Endothelial cell of umbilical vein (primary cell): ENCODE data around the gene KCTD11. TPM values are rescaled to one million over a fixed set of nuclear protein-coding genes. Genes with fewer than 3 reads are reported as not detected.
A peak's percentile ranks its signal among the peaks of the same experiment; 100 is the strongest.

ENCODE experiments used
- BruUV-seq: library from RNA; stranded (reverse); fragments of 400-500 nt; replicated peaks from 2 replicates; lab custom pipeline; 2021; lab: Mats Ljungman, UMichigan
- CTCF ChIA-PET: fragments of 300-600, 350-600 bp; sonication (Branson Sonifier 250); formaldehyde crosslinking; loops from one replicate; lab custom pipeline; 2021; ENCODE audit warnings: antibody characterized with exemption, inconsistent platforms; lab: Charles Lee
- POLR2A ChIA-PET: fragments of 300-600, 350-600 bp; sonication (Branson Sonifier 250); formaldehyde crosslinking; loops from one replicate; lab custom pipeline; 2021; ENCODE audit warnings: antibody characterized with exemption, inconsistent platforms; lab: Charles Lee
- DNase-seq: peaks from one replicate; pipeline ENCODE4 v3.0.0-alpha.2; 2011; ENCODE audit warnings: low read depth, low spot score
- FAIRE-seq: peaks from 2 replicates; lab custom pipeline; 2011; peaks lifted over from hg19 to GRCh38; lab: Jason Lieb, UNC
- H2AFZ ChIP-seq: 2 replicates; pipeline ENCODE4 v1.6.0; 2012; ENCODE audit warnings: low read depth, low read length, control low read depth, inconsistent platforms
- H3K27ac ChIP-seq: 2 replicates; pipeline ENCODE4 v1.5.1; 2011; ENCODE audit warnings: low read depth, mild to moderate bottlenecking, control low read depth, low read length, moderate library complexity; ENCODE audit not compliant: insufficient read depth
- H3K27me3 ChIP-seq, 2 experiments: 2 replicates each; pipeline versions ENCODE4 v1.6.0 to v1.6.1; 2011; ENCODE audit warnings: low read length in 2 of 2, mixed read lengths in 1 of 2; ENCODE audit not compliant: control insufficient read depth in 2 of 2, insufficient read depth in 2 of 2
- H3K36me3 ChIP-seq, 2 experiments: 2 replicates in 1 of 2; 3 replicates in 1 of 2; pipeline ENCODE4 v1.5.1; 2011; ENCODE audit warnings: low read length in 2 of 2, mild to moderate bottlenecking in 1 of 2, moderate library complexity in 1 of 2; ENCODE audit not compliant: control insufficient read depth in 2 of 2, insufficient read depth in 2 of 2; ENCODE audit errors: extremely low read depth in 1 of 2
- H3K4me1 ChIP-seq: 3 replicates; pipeline ENCODE4 v1.5.1; 2011; ENCODE audit warnings: mild to moderate bottlenecking, low read length; ENCODE audit not compliant: control insufficient read depth, insufficient read depth; ENCODE audit errors: extremely low read depth
- H3K4me2 ChIP-seq: 2 replicates; pipeline ENCODE4 v1.6.1; 2011; ENCODE audit warnings: low read length, control low read depth, mixed read lengths; ENCODE audit not compliant: insufficient read depth
- H3K4me3 ChIP-seq, 3 experiments: fragments of 200-600 bp in 1 of 3; sonication (generic), shearing (Covaris generic) in 1 of 3; replicated peaks in 1 of 3; 2 replicates each; pipeline ENCODE4 v1.5.1; 2011 to 2016; ENCODE audit warnings: control low read depth in 3 of 3, low read length in 3 of 3, mild to moderate bottlenecking in 2 of 3, inconsistent platforms in 1 of 3, low read depth in 1 of 3, moderate library complexity in 1 of 3; ENCODE audit not compliant: insufficient read depth in 1 of 3
- H3K79me2 ChIP-seq: 2 replicates; pipeline ENCODE4 v1.6.0; 2012; ENCODE audit warnings: low read length, inconsistent platforms; ENCODE audit not compliant: control insufficient read depth, insufficient read depth
- H3K9ac ChIP-seq: replicated peaks from 2 replicates; pipeline ENCODE3; 2011; ENCODE audit warnings: low read length, control low read depth; ENCODE audit not compliant: insufficient read depth; ENCODE audit errors: extremely low read depth
- H3K9me1 ChIP-seq: replicated peaks from 3 replicates; pipeline ENCODE4 v1.6.0; 2011; ENCODE audit warnings: mild to moderate bottlenecking, low read length; ENCODE audit not compliant: control insufficient read depth, insufficient read depth; ENCODE audit errors: extremely low read depth
- H3K9me3 ChIP-seq: replicated peaks from 2 replicates; pipeline ENCODE4 v1.5.1; 2012; ENCODE audit warnings: low read length, inconsistent platforms; ENCODE audit not compliant: control insufficient read depth, insufficient read depth
- H4K20me1 ChIP-seq: replicated peaks from 2 replicates; pipeline ENCODE3; 2011; ENCODE audit warnings: mild to moderate bottlenecking, low read length; ENCODE audit not compliant: control insufficient read depth, insufficient read depth; ENCODE audit errors: extremely low read depth
- CTCF ChIP-seq, 2 donors: IDR thresholded peaks; 1 replicate in 1 of 2; 2 replicates in 1 of 2; pipeline ENCODE4 v1.5.1; 2011; ENCODE audit warnings: low read length in 2 of 2, mild to moderate bottlenecking in 2 of 2, moderate library complexity in 2 of 2, control low read depth in 1 of 2, inconsistent platforms in 1 of 2, low read depth in 1 of 2; ENCODE audit not compliant: insufficient read depth in 1 of 2; ENCODE audit errors: extremely low read depth in 1 of 2
- FOS ChIP-seq: IDR thresholded peaks from 2 replicates; pipeline ENCODE4 v1.6.1; 2011; ENCODE audit warnings: mild to moderate bottlenecking, low read length, moderate library complexity, borderline replicate concordance; ENCODE audit not compliant: insufficient read depth
- GATA2 ChIP-seq: IDR thresholded peaks from 2 replicates; pipeline ENCODE4 v1.7.0; 2011; ENCODE audit warnings: low read depth, mild to moderate bottlenecking, moderate library complexity, mixed read lengths, low read length; ENCODE audit not compliant: insufficient read length, insufficient read depth
- JUN ChIP-seq: IDR thresholded peaks from 2 replicates; pipeline ENCODE4 v1.6.1; 2011; ENCODE audit warnings: borderline replicate concordance, low read depth; ENCODE audit not compliant: insufficient read length, insufficient read depth
- MAX ChIP-seq: IDR thresholded peaks from 2 replicates; pipeline ENCODE4 v1.6.1; 2011; ENCODE audit not compliant: insufficient read depth, insufficient read length
- POLR2A ChIP-seq: IDR thresholded peaks from 2 replicates; pipeline ENCODE4 v1.6.1; 2012; ENCODE audit warnings: low read depth, mild to moderate bottlenecking, control low read depth, low read length
- POLR2AphosphoS5 ChIP-seq: IDR thresholded peaks from 2 replicates; pipeline ENCODE4 v1.6.1; 2012; ENCODE audit warnings: low read depth, mild to moderate bottlenecking, control low read depth, low read length, moderate library complexity; ENCODE audit not compliant: insufficient read depth
- dilution Hi-C: fragments of 300-500 bp; cut with MboI; formaldehyde crosslinking; loops from one replicate; pipeline ENCODE4 v1.15.0; 2019; ENCODE audit warnings: low sequenced_read_pairs; ENCODE audit not compliant: extremely low pct_ligation_motif_present
- intact Hi-C: fragments of 100-400 bp; cut with micrococcal nuclease; formaldehyde crosslinking; loops from one replicate; pipeline ENCODE4 v1.10.0; 2022
- polyA plus RNA-seq, 4 experiments: library from polyadenylated mRNA; depleted of rRNA in 3 of 4; stranded (reverse) in 3 of 4; unstranded in 1 of 4; fragments of >200 nt; gene quantifications; 2 replicates each; pipeline versions ENCODE4 v1.2.1 to v1.2.3, GENCODE V29; 2011 to 2012; ENCODE audit warnings: missing spikeins in 1 of 4
- total RNA-seq: library from RNA; stranded (reverse); gene quantifications from 2 replicates; pipeline ENCODE4 v1.2.3, GENCODE V29; 2021

KCTD11 gene
- total and polyA plus RNA-seq, 2 donors (not counting 3 experiments of a cell fraction or from before 2014, with no cell fraction given): 3.8 to 6.5 TPM

- Histone ChIP-seq H3K27ac (no peak overlapping the region), H3K9me3 (no peaks in the 10 kb centered on the region), H4K20me1 (no peaks in the 10 kb centered on the region), H3K4me1 (peaks cover 16% of the 10 kb centered on the region), H3K4me2 (no peak overlapping the region), H3K79me2 (no peaks in the 10 kb centered on the region), H3K9me1 (no peaks in the 10 kb centered on the region), H2AFZ (no peak overlapping the region), H3K36me3 (peaks cover 0 to 21% of the 10 kb centered on the region in 2 experiments), H3K4me3 (no peak overlapping the region), H3K27me3 (no peaks in the 10 kb centered on the region), H3K9ac (no peak overlapping the region)
- BruUV-seq: no TSS peak
- dilution Hi-C loops (no loop called here), intact Hi-C loops (loop anchor here (5.0 kb wide), 1 partner anchor 34 kb away; the partner anchor contains the start of gene TMEM95)
- no peak for TF ChIP-seq JUN
- TF ChIP-seq POLR2A: no peak
- TF ChIP-seq POLR2AphosphoS5: no peak
- no peak for TF ChIP-seq FOS
- no peak for TF ChIP-seq GATA2
- no peak for TF ChIP-seq CTCF (IDR thresholded peaks at IDR 0.05; ENCODE audit: extremely low read depth in 1 of 2, insufficient read depth in 1 of 2, low read depth in 1 of 2, low read length in 2 of 2)
- TF ChIP-seq MAX: no peak
- ChIA-PET POLR2A (no interaction called here), CTCF (no interaction called here)
- peak; percentile 86 for FAIRE-seq
- no peak for DNase-seq
Measured at GRCh38 chr17:7391307-7391706, 39.3 kb downstream of the KCTD11 start.
